Activated CD4-positive, CD25-positive, alpha-beta regulatory T cell treated with anti-CD3 and anti-CD28 coated beads, Interleukin-2, amount 50 U/mL, for 16 hours (primary cell): ENCODE measurements around the gene GJA4.

ENCODE experiments used
- DNase-seq: peaks from one replicate; pipeline ENCODE4 v3.0.0-alpha.2; 2020; ENCODE audit warnings: low read depth, low spot score

Gene GJA4

GRCh38 chr1:34792868-34793727, at the start of gene GJA4:
Gene GJA4, plus strand, starts transcription at chr1:34792999. Its CDS starts 1,215 bp downstream, at chr1:34794214.
- no peak for DNase-seq

- DNase-seq: no peak
These were observed 49.0 kb upstream of the GJA4 start for GRCh38 chr1:34743775-34744174.

- no peak for DNase-seq
These were observed 47.9 kb upstream of the GJA4 start for GRCh38 chr1:34744851-34745250.

GRCh38 chr1:34745666-34746065, 47.1 kb upstream of the GJA4 start:
- no peak for DNase-seq

- DNase-seq: no peak
These were observed 46.7 kb upstream of the GJA4 start for GRCh38 chr1:34746101-34746500.

- DNase-seq: no peak
These were observed 45.8 kb upstream of the GJA4 start for GRCh38 chr1:34746785-34747637.

- DNase-seq: no peak
These were observed 45.2 kb upstream of the GJA4 start for GRCh38 chr1:34747638-34747941.

GRCh38 chr1:34749992-34750391, 42.8 kb upstream of the GJA4 start:
- no peak for DNase-seq

- no peak for DNase-seq
These were observed 42.2 kb upstream of the GJA4 start for GRCh38 chr1:34750610-34751009.

GRCh38 chr1:34753163-34753562, 39.6 kb upstream of the GJA4 start:
- no peak for DNase-seq

GRCh38 chr1:34754964-34755637, 37.7 kb upstream of the GJA4 start, which contains the start of gene GJB5:
Gene GJB5, plus strand, starts transcription at chr1:34755047. Its CDS starts 2,284 bp downstream, at chr1:34757331.
- DNase-seq: no peak

GRCh38 chr1:34755961-34756360, 36.8 kb upstream of the GJA4 start:
- DNase-seq: no peak

- no peak for DNase-seq
These were observed 35.4 kb upstream of the GJA4 start for GRCh38 chr1:34757386-34757785.

GRCh38 chr1:34758751-34759150, 34.0 kb upstream of the GJA4 start:
- DNase-seq: no peak

GRCh38 chr1:34759503-34760357, 33.1 kb upstream of the GJA4 start, which contains the start of gene GJB4:
Gene GJB4, plus strand, starts transcription at chr1:34759740. Its CDS starts 1,515 bp downstream, at chr1:34761255.
- DNase-seq: no peak

- DNase-seq: no peak
These were observed 31.5 kb upstream of the GJA4 start for GRCh38 chr1:34761176-34761761.

- DNase-seq: no peak
These were observed 31.0 kb upstream of the GJA4 start for GRCh38 chr1:34761776-34762307.

- DNase-seq: no peak
These were observed 30.2 kb upstream of the GJA4 start for GRCh38 chr1:34762474-34763141.

GRCh38 chr1:34763142-34763781, 29.5 kb upstream of the GJA4 start:
- DNase-seq: no peak
